A549 (cell line): ENCODE results near the gene NXF1.

ENCODE experiments used
- BHLHE40 ChIP-seq: IDR thresholded peaks from 2 replicates; pipeline ENCODE4 v1.6.1; 2012; ENCODE audit warnings: low read depth, low read length, inconsistent platforms
- CTCF ChIP-seq: fragments of >200 bp; sonication (Bioruptor Twin); formaldehyde crosslinking; IDR thresholded peaks from 3 replicates; pipeline ENCODE4 v1.5.1; 2016
- EP300 ChIP-seq, 2 experiments: fragments of >200 bp; sonication (Bioruptor Twin); formaldehyde crosslinking; IDR thresholded peaks; 2 replicates in 1 of 2; 3 replicates in 1 of 2; pipeline ENCODE4 v1.6.1; 2016 to 2017
- GATA3 ChIP-seq: IDR thresholded peaks from 2 replicates; pipeline ENCODE4 v1.6.1; 2012; ENCODE audit warnings: borderline replicate concordance
- HOXB5 ChIP-seq: fragments of 250-450 bp; sonication (Bioruptor Pico); IDR thresholded peaks from 2 replicates; pipeline ENCODE4 v1.5.0; 2020; ENCODE audit warnings: mild to moderate bottlenecking, moderate library complexity
- MAX ChIP-seq: IDR thresholded peaks from 2 replicates; pipeline ENCODE4 v1.6.1; 2012
- RAD21 ChIP-seq, 2 experiments: fragments of >200 bp in 1 of 2; sonication (Bioruptor Twin) in 1 of 2; formaldehyde crosslinking in 1 of 2; IDR thresholded peaks in 1 of 2; conservative IDR thresholded peaks in 1 of 2; 2 replicates in 1 of 2; 3 replicates in 1 of 2; pipeline ENCODE4 v1.6.1; 2012 to 2018; ENCODE audit warnings: inconsistent platforms in 1 of 2
- SMC3 ChIP-seq: fragments of >200 bp; sonication (Bioruptor Twin); formaldehyde crosslinking; IDR thresholded peaks from 3 replicates; pipeline ENCODE4 v1.6.1; 2018; ENCODE audit warnings: inconsistent platforms
- TP53 ChIP-seq: fragments of 250-450 bp; sonication (Bioruptor Pico); IDR thresholded peaks from 2 replicates; pipeline ENCODE4 v1.5.0; 2021; ENCODE audit warnings: mild to moderate bottlenecking, moderate library complexity
- USF2 ChIP-seq: fragments of 450-650 bp; IDR thresholded peaks from 2 replicates; pipeline ENCODE4 v1.6.1; 2014; ENCODE audit warnings: antibody characterized with exemption

GRCh38 chr11:62757846-62758788 lies 47.1 kb downstream of the NXF1 start:
- TF ChIP-seq CTCF = no peak
- no peak for TF ChIP-seq USF2
- TF ChIP-seq MAX = no peak
- TF ChIP-seq BHLHE40 = no peak
- no peak for TF ChIP-seq HOXB5 (CRISPR knock-in tag)
- no peak for TF ChIP-seq GATA3
- no peak for TF ChIP-seq EP300 (IDR thresholded peaks at IDR 0.05)
- no peak for TF ChIP-seq TP53 (CRISPR knock-in tag)
- TF ChIP-seq RAD21 (conservative IDR thresholded peaks at IDR 0.05 in 1 of 2, IDR thresholded peaks at IDR 0.05 in 1 of 2) = no peak
- no peak for TF ChIP-seq SMC3
